ENCODE data around the gene FBXL12. TPM values are rescaled to one million over a fixed set of nuclear protein-coding genes. Genes with fewer than 3 reads are reported as not detected.

Gene FBXL12
- polyA plus RNA-seq, 1 experiment, result 23.6 TPM

DNA sequence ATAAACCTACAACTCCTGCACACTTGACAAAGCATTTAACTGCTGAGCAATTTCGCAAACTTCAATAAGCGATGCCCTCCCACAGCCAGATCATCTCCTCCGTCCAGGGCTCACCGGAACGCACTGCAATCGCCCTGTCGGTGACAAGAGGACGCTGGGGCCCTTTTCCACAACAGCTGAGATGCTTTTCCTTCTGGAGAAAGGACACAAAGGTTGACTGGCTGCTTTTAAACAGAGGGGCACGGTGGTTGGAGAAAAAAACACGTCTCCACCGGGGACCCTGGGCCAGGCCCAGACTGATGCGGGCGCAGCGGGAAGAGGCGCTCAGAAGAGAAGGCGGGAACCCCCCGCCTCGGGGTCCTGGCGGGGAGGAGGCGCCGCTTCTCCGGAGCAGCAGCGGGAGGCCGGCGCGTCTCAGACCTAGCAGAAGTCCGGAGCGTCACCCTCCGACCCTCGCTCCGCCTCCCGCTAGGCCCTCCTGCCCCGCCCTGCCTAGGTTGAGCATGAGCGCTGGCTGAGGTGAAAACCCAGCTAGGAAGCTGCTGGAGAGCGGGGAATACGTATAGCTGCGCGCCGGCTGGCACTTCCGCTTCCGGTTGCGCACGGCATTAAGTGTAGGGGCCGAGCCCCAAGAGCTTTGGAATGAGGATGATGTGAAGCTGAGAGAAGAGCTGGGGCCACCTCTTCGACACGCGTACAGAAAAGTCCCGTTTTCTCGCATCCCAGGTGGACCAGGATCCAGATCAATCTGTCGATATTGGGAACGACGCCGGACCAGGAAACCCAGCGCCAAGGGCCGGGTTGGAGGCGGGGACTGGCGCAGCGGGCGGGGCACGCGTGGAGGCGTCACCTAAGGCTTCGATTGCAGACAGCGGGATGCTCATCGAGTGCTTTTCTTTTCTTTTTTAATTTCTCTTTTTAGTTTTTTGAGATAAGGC is 50.4 kb downstream of the FBXL12 start, which contains the start of gene ZNF846:
Gene ZNF846 (minus strand): TSS at position 564 of the 938 bp plus-strand sequence. CDS start 3,788 bp downstream, outside the sequence.
- Histone ChIP-seq H3K27ac (ENCODE audit: low read depth, low read length) (peak within 1 kb of the TSS; percentile 93), H3K9me3 (ENCODE audit: control insufficient read depth, insufficient read depth, low read length) (peaks cover 13% of the 10 kb centered on the region), H3K27me3 (ENCODE audit: control insufficient read depth, insufficient read depth, low read length) (no peaks in the 10 kb centered on the region), H3K4me3 (ENCODE audit: low read depth, low read length) (peak within 1 kb of the TSS; percentile 88)
- peak; percentile 89 for DNase-seq (ENCODE audit: low read depth, low spot score)
- TF ChIP-seq, protein P1, sequence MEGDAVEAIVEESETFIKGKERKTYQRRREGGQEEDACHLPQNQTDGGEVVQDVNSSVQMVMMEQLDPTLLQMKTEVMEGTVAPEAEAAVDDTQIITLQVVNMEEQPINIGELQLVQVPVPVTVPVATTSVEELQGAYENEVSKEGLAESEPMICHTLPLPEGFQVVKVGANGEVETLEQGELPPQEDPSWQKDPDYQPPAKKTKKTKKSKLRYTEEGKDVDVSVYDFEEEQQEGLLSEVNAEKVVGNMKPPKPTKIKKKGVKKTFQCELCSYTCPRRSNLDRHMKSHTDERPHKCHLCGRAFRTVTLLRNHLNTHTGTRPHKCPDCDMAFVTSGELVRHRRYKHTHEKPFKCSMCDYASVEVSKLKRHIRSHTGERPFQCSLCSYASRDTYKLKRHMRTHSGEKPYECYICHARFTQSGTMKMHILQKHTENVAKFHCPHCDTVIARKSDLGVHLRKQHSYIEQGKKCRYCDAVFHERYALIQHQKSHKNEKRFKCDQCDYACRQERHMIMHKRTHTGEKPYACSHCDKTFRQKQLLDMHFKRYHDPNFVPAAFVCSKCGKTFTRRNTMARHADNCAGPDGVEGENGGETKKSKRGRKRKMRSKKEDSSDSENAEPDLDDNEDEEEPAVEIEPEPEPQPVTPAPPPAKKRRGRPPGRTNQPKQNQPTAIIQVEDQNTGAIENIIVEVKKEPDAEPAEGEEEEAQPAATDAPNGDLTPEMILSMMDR (IDR thresholded peaks at IDR 0.05; ENCODE audit: low read depth, low read length), result no peak
- POLR2A ChIA-PET, result interaction anchor here (0.8 to 1.1 kb wide), 4 partner anchors 17 to 142 kb away, joined by 3 to 5 read pairs (median 4); no protein-coding TSS in a partner anchor
- CTCF ChIA-PET, result interaction anchor here (0.5 to 2.2 kb wide), 3 partner anchors 10 to 1187 kb away, joined by 3 to 8 read pairs (median 4); no protein-coding TSS in a partner anchor

Small RNAs within 50 kb of the gene (small RNA-seq; reads per million reads assigned to genes)
- not detected for gene RF00156 (ENCODE audit: insufficient read length, low read depth)

Other genes with a start within 250 kb of the FBXL12 start
- gene ZNF121, start 234.6 kb downstream of the FBXL12 start, polyA plus RNA-seq (2011; rRNA removed), result 5.3 and 6.1 TPM in 2 replicates
- 31.3 and 39.3 TPM in 2 replicates for gene ZNF561, start 197.8 kb downstream of the FBXL12 start, polyA plus RNA-seq (2011; rRNA removed)
- 14.2 and 17.0 TPM in 2 replicates for gene ZNF562, start 144.0 kb downstream of the FBXL12 start, polyA plus RNA-seq (2011; rRNA removed)
- 8.3 and 9.2 TPM in 2 replicates for gene ZNF846, start 50.3 kb downstream of the FBXL12 start, polyA plus RNA-seq (2011; rRNA removed)
- 591 and 734 TPM in 2 replicates for gene UBL5, start 8.8 kb upstream of the FBXL12 start, polyA plus RNA-seq (2011; rRNA removed)
- 33.6 and 42.7 TPM in 2 replicates for gene PIN1, start 16.2 kb upstream of the FBXL12 start, polyA plus RNA-seq (2011; rRNA removed)
- gene OLFM2, start 117.4 kb upstream of the FBXL12 start, polyA plus RNA-seq (2011; rRNA removed), result 4.8 and 6.8 TPM in 2 replicates
- gene COL5A3, start 191.4 kb upstream of the FBXL12 start, polyA plus RNA-seq (2011; rRNA removed), result 1.6 TPM in 2 replicates
- not detected in 2 replicates for gene RDH8, start 194.4 kb upstream of the FBXL12 start, polyA plus RNA-seq (2011; rRNA removed)

All from AG04450 (cell line).